GM12874 (cell line): Measurements from ENCODE around the gene EPN1.
A peak's percentile ranks its signal among the peaks of the same experiment; 100 is the strongest.

ENCODE experiments used
- CTCF ChIP-seq: IDR thresholded peaks from 2 replicates; pipeline ENCODE4 v1.5.1; 2011; ENCODE audit warnings: low read depth, mild to moderate bottlenecking, control low read depth, low read length, moderate library complexity; ENCODE audit not compliant: insufficient read depth

Gene EPN1

GRCh38 chr19:55676383-55676782, 1.4 kb downstream of the EPN1 start:
- no peak for TF ChIP-seq CTCF

GRCh38 chr19:55676889-55677505, 2.0 kb downstream of the EPN1 start:
- no peak for TF ChIP-seq CTCF

GRCh38 chr19:55677572-55678028, 2.6 kb downstream of the EPN1 start:
- TF ChIP-seq CTCF, result no peak

GRCh38 chr19:55678121-55678671, 3.2 kb downstream of the EPN1 start:
- peak; percentile 60 for TF ChIP-seq CTCF

- TF ChIP-seq CTCF, result no peak
Measured at GRCh38 chr19:55679343-55680257, 4.6 kb downstream of the EPN1 start.

- TF ChIP-seq CTCF, result no peak
Measured at GRCh38 chr19:55680339-55681130, 5.5 kb downstream of the EPN1 start.
